22Rv1 (cell line): Measurements from ENCODE around the gene MMP17.

Source experiments
- ZFX ChIP-seq: fragments of 450-650 bp; IDR thresholded peaks from 2 replicates; pipeline ENCODE4 v1.6.1; 2017; ENCODE audit warnings: antibody characterized with exemption, borderline replicate concordance
- TF ChIP-seq, protein P1 (sequence below): fragments of 450-650 bp; IDR thresholded peaks from 2 replicates; pipeline ENCODE4 v1.5.1; 2017; ENCODE audit warnings: mild to moderate bottlenecking

DNA sequence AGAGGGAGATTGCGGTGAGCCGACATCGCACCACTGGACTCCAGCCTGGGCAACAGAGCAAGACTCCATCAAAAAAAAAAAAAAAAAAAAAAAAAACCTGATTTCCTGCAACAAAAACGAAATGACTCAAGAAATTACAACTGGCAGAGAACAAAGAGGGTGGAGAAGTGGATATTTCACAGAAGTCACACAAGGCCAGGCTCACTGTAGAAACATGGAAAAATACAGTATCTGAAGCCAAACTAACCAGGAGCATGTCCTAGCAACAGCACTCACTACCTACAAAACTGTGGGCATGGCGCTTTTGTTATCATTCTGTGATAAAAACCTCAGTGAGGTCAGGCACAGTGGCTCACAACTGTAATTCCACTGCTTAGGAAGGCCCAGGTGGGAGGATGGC lies 11.7 kb upstream of the MMP17 start:
- TF ChIP-seq, protein P1, sequence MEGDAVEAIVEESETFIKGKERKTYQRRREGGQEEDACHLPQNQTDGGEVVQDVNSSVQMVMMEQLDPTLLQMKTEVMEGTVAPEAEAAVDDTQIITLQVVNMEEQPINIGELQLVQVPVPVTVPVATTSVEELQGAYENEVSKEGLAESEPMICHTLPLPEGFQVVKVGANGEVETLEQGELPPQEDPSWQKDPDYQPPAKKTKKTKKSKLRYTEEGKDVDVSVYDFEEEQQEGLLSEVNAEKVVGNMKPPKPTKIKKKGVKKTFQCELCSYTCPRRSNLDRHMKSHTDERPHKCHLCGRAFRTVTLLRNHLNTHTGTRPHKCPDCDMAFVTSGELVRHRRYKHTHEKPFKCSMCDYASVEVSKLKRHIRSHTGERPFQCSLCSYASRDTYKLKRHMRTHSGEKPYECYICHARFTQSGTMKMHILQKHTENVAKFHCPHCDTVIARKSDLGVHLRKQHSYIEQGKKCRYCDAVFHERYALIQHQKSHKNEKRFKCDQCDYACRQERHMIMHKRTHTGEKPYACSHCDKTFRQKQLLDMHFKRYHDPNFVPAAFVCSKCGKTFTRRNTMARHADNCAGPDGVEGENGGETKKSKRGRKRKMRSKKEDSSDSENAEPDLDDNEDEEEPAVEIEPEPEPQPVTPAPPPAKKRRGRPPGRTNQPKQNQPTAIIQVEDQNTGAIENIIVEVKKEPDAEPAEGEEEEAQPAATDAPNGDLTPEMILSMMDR: no peak
- no peak for TF ChIP-seq ZFX
